ENCODE data around the gene COPS7A. TPM values are rescaled to one million over a fixed set of nuclear protein-coding genes. Genes with fewer than 3 reads are reported as not detected.

The COPS7A gene
- total and polyA plus RNA-seq, 9 of the 15 experiments (the other 6 are each of a cell fraction or from before 2014, with no cell fraction given), result 12.7 to 36.0 (median 24.3) TPM

GRCh38 chr12:6765048-6765633, 41.3 kb downstream of the COPS7A start (continued):
- TF ChIP-seq FOXA3 (CRISPR knock-in tag; conservative IDR thresholded peaks at IDR 0.05 in 1 of 2, IDR thresholded peaks at IDR 0.05 in 1 of 2), result no peak
- TF ChIP-seq FOXO4 (CRISPR knock-in tag; IDR thresholded peaks at IDR 0.05), result no peak
- no peak for TF ChIP-seq DDX20 (tag; IDR thresholded peaks at IDR 0.05; ENCODE audit: low read depth)
- peak; percentile 96 for TF ChIP-seq TCF3 (CRISPR knock-in tag; IDR thresholded peaks at IDR 0.05)
- no peak for TF ChIP-seq HNRNPLL (IDR thresholded peaks at IDR 0.05; ENCODE audit: low read depth, low read length, poor library complexity, severe bottlenecking)
- TF ChIP-seq NBN (IDR thresholded peaks at IDR 0.05; ENCODE audit: low read depth), result peak; percentile 82
- no peak for TF ChIP-seq ZNF644 (tag; IDR thresholded peaks at IDR 0.05; ENCODE audit: low read depth)
- TF ChIP-seq, protein P1, sequence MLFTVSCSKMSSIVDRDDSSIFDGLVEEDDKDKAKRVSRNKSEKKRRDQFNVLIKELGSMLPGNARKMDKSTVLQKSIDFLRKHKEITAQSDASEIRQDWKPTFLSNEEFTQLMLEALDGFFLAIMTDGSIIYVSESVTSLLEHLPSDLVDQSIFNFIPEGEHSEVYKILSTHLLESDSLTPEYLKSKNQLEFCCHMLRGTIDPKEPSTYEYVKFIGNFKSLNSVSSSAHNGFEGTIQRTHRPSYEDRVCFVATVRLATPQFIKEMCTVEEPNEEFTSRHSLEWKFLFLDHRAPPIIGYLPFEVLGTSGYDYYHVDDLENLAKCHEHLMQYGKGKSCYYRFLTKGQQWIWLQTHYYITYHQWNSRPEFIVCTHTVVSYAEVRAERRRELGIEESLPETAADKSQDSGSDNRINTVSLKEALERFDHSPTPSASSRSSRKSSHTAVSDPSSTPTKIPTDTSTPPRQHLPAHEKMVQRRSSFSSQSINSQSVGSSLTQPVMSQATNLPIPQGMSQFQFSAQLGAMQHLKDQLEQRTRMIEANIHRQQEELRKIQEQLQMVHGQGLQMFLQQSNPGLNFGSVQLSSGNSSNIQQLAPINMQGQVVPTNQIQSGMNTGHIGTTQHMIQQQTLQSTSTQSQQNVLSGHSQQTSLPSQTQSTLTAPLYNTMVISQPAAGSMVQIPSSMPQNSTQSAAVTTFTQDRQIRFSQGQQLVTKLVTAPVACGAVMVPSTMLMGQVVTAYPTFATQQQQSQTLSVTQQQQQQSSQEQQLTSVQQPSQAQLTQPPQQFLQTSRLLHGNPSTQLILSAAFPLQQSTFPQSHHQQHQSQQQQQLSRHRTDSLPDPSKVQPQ (CRISPR knock-in tag; IDR thresholded peaks at IDR 0.05; ENCODE audit: borderline replicate concordance), result no peak
- no peak for TF ChIP-seq CHCHD3 (CRISPR knock-in tag; IDR thresholded peaks at IDR 0.05)
- TF ChIP-seq, protein P2, sequence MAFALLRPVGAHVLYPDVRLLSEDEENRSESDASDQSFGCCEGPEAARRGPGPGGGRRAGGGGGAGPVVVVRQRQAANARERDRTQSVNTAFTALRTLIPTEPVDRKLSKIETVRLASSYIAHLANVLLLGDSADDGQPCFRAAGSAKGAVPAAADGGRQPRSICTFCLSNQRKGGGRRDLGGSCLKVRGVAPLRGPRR (CRISPR knock-in tag; IDR thresholded peaks at IDR 0.05), result no peak
- TF ChIP-seq HDAC1 (IDR thresholded peaks at IDR 0.05), result peak in 1 of 2 experiments; percentile 96; a peak in 2 of 4 replicates
- no peak for TF ChIP-seq SPI1 (IDR thresholded peaks at IDR 0.05; ENCODE audit: borderline replicate concordance, low read depth, low read length)
- no peak for TF ChIP-seq YY1 (IDR thresholded peaks at IDR 0.05; ENCODE audit: borderline replicate concordance in 1 of 3, control insufficient read depth in 1 of 3, extremely low read depth in 1 of 3, insufficient read depth in 3 of 3, insufficient read length in 1 of 3, insufficient replicate concordance in 2 of 3, low read depth in 1 of 3, low read length in 2 of 3)
- TF ChIP-seq FIP1L1 (IDR thresholded peaks at IDR 0.05; ENCODE audit: low read depth, low read length, poor library complexity, severe bottlenecking), result no peak
- no peak for TF ChIP-seq MECOM (CRISPR knock-in tag; IDR thresholded peaks at IDR 0.05)
- TF ChIP-seq, protein P3, sequence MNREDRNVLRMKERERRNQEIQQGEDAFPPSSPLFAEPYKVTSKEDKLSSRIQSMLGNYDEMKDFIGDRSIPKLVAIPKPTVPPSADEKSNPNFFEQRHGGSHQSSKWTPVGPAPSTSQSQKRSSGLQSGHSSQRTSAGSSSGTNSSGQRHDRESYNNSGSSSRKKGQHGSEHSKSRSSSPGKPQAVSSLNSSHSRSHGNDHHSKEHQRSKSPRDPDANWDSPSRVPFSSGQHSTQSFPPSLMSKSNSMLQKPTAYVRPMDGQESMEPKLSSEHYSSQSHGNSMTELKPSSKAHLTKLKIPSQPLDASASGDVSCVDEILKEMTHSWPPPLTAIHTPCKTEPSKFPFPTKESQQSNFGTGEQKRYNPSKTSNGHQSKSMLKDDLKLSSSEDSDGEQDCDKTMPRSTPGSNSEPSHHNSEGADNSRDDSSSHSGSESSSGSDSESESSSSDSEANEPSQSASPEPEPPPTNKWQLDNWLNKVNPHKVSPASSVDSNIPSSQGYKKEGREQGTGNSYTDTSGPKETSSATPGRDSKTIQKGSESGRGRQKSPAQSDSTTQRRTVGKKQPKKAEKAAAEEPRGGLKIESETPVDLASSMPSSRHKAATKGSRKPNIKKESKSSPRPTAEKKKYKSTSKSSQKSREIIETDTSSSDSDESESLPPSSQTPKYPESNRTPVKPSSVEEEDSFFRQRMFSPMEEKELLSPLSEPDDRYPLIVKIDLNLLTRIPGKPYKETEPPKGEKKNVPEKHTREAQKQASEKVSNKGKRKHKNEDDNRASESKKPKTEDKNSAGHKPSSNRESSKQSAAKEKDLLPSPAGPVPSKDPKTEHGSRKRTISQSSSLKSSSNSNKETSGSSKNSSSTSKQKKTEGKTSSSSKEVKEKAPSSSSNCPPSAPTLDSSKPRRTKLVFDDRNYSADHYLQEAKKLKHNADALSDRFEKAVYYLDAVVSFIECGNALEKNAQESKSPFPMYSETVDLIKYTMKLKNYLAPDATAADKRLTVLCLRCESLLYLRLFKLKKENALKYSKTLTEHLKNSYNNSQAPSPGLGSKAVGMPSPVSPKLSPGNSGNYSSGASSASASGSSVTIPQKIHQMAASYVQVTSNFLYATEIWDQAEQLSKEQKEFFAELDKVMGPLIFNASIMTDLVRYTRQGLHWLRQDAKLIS (CRISPR knock-in tag; IDR thresholded peaks at IDR 0.05), result no peak
- TF ChIP-seq EWSR1 (IDR thresholded peaks at IDR 0.05; ENCODE audit: borderline replicate concordance, low read depth, partially characterized antibody), result no peak
- TF ChIP-seq U2AF2 (optimal IDR thresholded peaks at IDR 0.05; ENCODE audit: low read depth, low read length), result no peak

Measured in K562 (cell line).